ENCODE results near the gene NES. TPM values are rescaled to one million over a fixed set of nuclear protein-coding genes. Genes with fewer than 3 reads are reported as not detected.
"Not testable (repeated sequence)": the region's sequence is repeated elsewhere in the genome, so short reads cannot be mapped to it uniquely, and the experiment has no call there.

Gene NES
- total RNA-seq, 1 donor from 2014 or later = not detected

GRCh38 chr1:156640842-156641706, 36.1 kb downstream of the NES start:
- intact Hi-C loops (cut with micrococcal nuclease) = no loop called here
- H3K4me1 Mint-ChIP-seq (ENCODE audit: low read depth) = peaks cover 19% of the 10 kb centered on the region
- no peak overlapping the region for H3K4me3 Mint-ChIP-seq (ENCODE audit: low read depth)
- peaks cover 66% of the 10 kb centered on the region for H3K27me3 Mint-ChIP-seq (ENCODE audit: low read depth)
- H3K9me3 Mint-ChIP-seq = no peaks in the 10 kb centered on the region
- H3K36me3 Mint-ChIP-seq (ENCODE audit: low read depth) = no peaks in the 10 kb centered on the region
- no peak overlapping the region for H3K27ac Mint-ChIP-seq
- no peak for DNase-seq (ENCODE audit: low spot score)

DNA sequence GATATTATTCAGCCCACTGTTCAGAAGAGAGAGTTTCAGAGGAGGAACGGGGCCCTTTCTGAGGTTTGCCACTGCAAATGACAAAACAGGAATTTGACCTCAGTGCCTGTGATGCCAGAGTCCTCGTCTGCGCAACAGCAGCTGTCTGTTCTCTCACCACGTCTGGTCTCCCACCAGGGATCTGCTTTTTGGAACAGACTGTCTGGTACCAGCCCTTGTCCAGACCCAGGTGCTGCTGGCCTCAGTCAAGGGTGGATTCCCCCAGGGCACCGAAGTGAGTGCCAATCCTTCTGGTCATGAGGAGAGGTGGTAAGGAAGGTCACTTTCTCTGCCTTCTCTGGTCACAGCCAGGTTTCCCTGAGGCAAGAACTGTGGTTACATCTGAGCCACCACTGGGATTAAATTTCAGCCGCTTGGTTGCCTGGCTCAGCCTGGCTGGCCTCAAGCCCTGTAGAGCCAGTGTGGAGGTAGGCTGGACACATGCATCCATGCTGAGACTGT, 37.6 kb downstream of the NES start:
- H3K27ac Mint-ChIP-seq = no peak overlapping the region
- intact Hi-C loops (cut with micrococcal nuclease) = no loop called here

GRCh38 chr1:156638189-156638985, 38.8 kb downstream of the NES start:
- H3K4me1 Mint-ChIP-seq (ENCODE audit: low read depth) = peaks cover 11% of the 10 kb centered on the region
- intact Hi-C loops (cut with micrococcal nuclease) = no loop called here
- H3K9me3 Mint-ChIP-seq = no peaks in the 10 kb centered on the region
- H3K36me3 Mint-ChIP-seq (ENCODE audit: low read depth) = no peaks in the 10 kb centered on the region
- H3K27ac Mint-ChIP-seq = no peak overlapping the region
- H3K27me3 Mint-ChIP-seq (ENCODE audit: low read depth) = peaks cover 67% of the 10 kb centered on the region
- H3K4me3 Mint-ChIP-seq (ENCODE audit: low read depth) = no peak overlapping the region
- DNase-seq (ENCODE audit: low spot score) = no peak

More for the DNA sequence above, 37.6 kb downstream of the NES start:
- H3K27me3 Mint-ChIP-seq (ENCODE audit: low read depth) = peaks cover 61% of the 10 kb centered on the region
- no peak overlapping the region for H3K4me3 Mint-ChIP-seq (ENCODE audit: low read depth)
- no peaks in the 10 kb centered on the region for H3K36me3 Mint-ChIP-seq (ENCODE audit: low read depth)
- peaks cover 19% of the 10 kb centered on the region for H3K4me1 Mint-ChIP-seq (ENCODE audit: low read depth)
- no peaks in the 10 kb centered on the region for H3K9me3 Mint-ChIP-seq
- no peak for DNase-seq (ENCODE audit: low spot score)

DNA sequence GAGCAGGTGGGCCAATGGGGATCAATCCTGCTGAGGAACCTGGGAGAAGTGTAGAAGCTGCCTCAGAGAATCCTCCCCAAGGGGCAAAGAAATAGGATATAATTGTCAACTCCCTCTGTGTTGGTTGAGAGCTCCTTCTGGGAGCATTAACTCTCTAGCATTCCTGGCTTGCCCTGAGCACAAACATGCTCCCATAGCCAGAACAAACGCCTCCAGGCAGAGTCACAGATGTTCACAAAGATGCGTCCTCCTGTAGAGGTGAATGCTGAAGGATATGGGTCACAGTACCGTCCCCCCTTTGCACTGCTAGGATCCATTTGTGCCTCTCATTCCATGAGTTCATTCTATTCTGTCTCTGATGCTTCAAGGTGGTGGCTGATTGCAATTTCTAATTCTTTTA, 44.9 kb downstream of the NES start:
- Mint-ChIP-seq H3K9me3 (no peaks in the 10 kb centered on the region), H3K4me3 (ENCODE audit: low read depth) (no peak overlapping the region), H3K4me1 (ENCODE audit: low read depth) (no peaks in the 10 kb centered on the region), H3K36me3 (ENCODE audit: low read depth) (no peaks in the 10 kb centered on the region), H3K27ac (no peak overlapping the region), H3K27me3 (ENCODE audit: low read depth) (peaks cover 61% of the 10 kb centered on the region)
- intact Hi-C loops (cut with micrococcal nuclease) = no loop called here
- no peak for DNase-seq (ENCODE audit: low spot score)

- intact Hi-C loops (cut with micrococcal nuclease); H3K4me3 Mint-ChIP-seq (ENCODE audit: low read depth); H3K9me3 Mint-ChIP-seq; DNase-seq (ENCODE audit: low spot score); H3K4me1 Mint-ChIP-seq (ENCODE audit: low read depth); H3K36me3 Mint-ChIP-seq (ENCODE audit: low read depth); H3K27ac Mint-ChIP-seq: not testable (repeated sequence)
- H3K27me3 Mint-ChIP-seq (ENCODE audit: low read depth) = peaks cover 60% of the 10 kb centered on the region
Observed at GRCh38 chr1:156631152-156631551, 46.1 kb downstream of the NES start.

- Mint-ChIP-seq H3K27ac (no peak overlapping the region), H3K36me3 (ENCODE audit: low read depth) (no peaks in the 10 kb centered on the region), H3K4me1 (ENCODE audit: low read depth) (peaks cover 6% of the 10 kb centered on the region), H3K27me3 (ENCODE audit: low read depth) (peaks cover 62% of the 10 kb centered on the region), H3K9me3 (no peaks in the 10 kb centered on the region), H3K4me3 (ENCODE audit: low read depth) (no peak overlapping the region)
- intact Hi-C loops (cut with micrococcal nuclease) = no loop called here
- no peak for DNase-seq (ENCODE audit: low spot score)
Observed at GRCh38 chr1:156629823-156630449, 47.3 kb downstream of the NES start.

- no peak overlapping the region for H3K27ac Mint-ChIP-seq
- H3K36me3 Mint-ChIP-seq (ENCODE audit: low read depth) = no peaks in the 10 kb centered on the region
- no peak for DNase-seq (ENCODE audit: low spot score)
- H3K4me3 Mint-ChIP-seq (ENCODE audit: low read depth) = no peak overlapping the region
- H3K27me3 Mint-ChIP-seq (ENCODE audit: low read depth) = peaks cover 57% of the 10 kb centered on the region
- H3K9me3 Mint-ChIP-seq = no peaks in the 10 kb centered on the region
- intact Hi-C loops (cut with micrococcal nuclease) = loop anchor here (2.0 kb wide), 2 partner anchors 51 to 79 kb away; no protein-coding TSS in a partner anchor
- peaks cover 8% of the 10 kb centered on the region for H3K4me1 Mint-ChIP-seq (ENCODE audit: low read depth)
Observed at GRCh38 chr1:156627313-156627880, 49.8 kb downstream of the NES start.

DNA sequence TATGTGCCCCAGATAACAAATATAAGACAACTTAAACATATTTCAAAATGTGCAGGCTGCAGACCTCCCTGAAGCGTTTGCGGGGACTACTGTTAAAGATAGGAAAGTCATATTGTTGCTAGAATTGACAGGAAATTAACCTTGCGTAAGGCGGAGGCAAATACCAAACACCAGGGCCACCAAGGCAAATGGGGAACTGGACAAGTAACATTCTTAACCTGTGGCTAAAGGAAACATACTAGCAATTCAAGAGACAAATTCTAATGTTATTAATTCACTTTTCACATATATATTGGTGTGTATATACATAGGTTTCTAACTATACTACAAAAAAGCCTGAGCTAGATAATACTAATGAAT, 51.1 kb downstream of the NES start:
- H3K36me3 Mint-ChIP-seq (ENCODE audit: low read depth) = no peaks in the 10 kb centered on the region
- H3K27ac Mint-ChIP-seq = no peak overlapping the region
- H3K27me3 Mint-ChIP-seq (ENCODE audit: low read depth) = peaks cover 53% of the 10 kb centered on the region
- H3K4me3 Mint-ChIP-seq (ENCODE audit: low read depth) = no peak overlapping the region
- intact Hi-C loops (cut with micrococcal nuclease) = loop anchor here (1.0 to 2.0 kb wide), 3 partner anchors 31 to 81 kb away; no protein-coding TSS in a partner anchor
- DNase-seq (ENCODE audit: low spot score) = no peak
- H3K4me1 Mint-ChIP-seq (ENCODE audit: low read depth) = peaks cover 8% of the 10 kb centered on the region
- no peaks in the 10 kb centered on the region for H3K9me3 Mint-ChIP-seq

- no peaks in the 10 kb centered on the region for H3K9me3 Mint-ChIP-seq
- no peak overlapping the region for H3K27ac Mint-ChIP-seq
Observed at GRCh38 chr1:156625436-156626078, 51.6 kb downstream of the NES start.

GRCh38 chr1:156624814-156625435, 52.3 kb downstream of the NES start:
- no peak for DNase-seq (ENCODE audit: low spot score)
- Mint-ChIP-seq H3K27ac (no peak overlapping the region), H3K4me3 (ENCODE audit: low read depth) (peak overlapping the region; percentile 33), H3K4me1 (ENCODE audit: low read depth) (peaks cover 8% of the 10 kb centered on the region), H3K9me3 (no peaks in the 10 kb centered on the region), H3K36me3 (ENCODE audit: low read depth) (no peaks in the 10 kb centered on the region), H3K27me3 (ENCODE audit: low read depth) (peaks cover 54% of the 10 kb centered on the region)
- intact Hi-C loops (cut with micrococcal nuclease) = loop anchor here (2.0 to 5.0 kb wide), 2 partner anchors 190 to 238 kb away; no protein-coding TSS in a partner anchor

More at GRCh38 chr1:156625436-156626078, 51.6 kb downstream of the NES start:
- intact Hi-C loops (cut with micrococcal nuclease) = loop anchor here (1.0 to 2.0 kb wide), 4 partner anchors 32 to 191 kb away; no protein-coding TSS in a partner anchor
- peaks cover 51% of the 10 kb centered on the region for H3K27me3 Mint-ChIP-seq (ENCODE audit: low read depth)
- peak overlapping the region; percentile 7 for H3K4me3 Mint-ChIP-seq (ENCODE audit: low read depth)
- no peaks in the 10 kb centered on the region for H3K36me3 Mint-ChIP-seq (ENCODE audit: low read depth)
- peak; percentile 31 for DNase-seq (ENCODE audit: low spot score)
- peaks cover 8% of the 10 kb centered on the region for H3K4me1 Mint-ChIP-seq (ENCODE audit: low read depth)

DNA sequence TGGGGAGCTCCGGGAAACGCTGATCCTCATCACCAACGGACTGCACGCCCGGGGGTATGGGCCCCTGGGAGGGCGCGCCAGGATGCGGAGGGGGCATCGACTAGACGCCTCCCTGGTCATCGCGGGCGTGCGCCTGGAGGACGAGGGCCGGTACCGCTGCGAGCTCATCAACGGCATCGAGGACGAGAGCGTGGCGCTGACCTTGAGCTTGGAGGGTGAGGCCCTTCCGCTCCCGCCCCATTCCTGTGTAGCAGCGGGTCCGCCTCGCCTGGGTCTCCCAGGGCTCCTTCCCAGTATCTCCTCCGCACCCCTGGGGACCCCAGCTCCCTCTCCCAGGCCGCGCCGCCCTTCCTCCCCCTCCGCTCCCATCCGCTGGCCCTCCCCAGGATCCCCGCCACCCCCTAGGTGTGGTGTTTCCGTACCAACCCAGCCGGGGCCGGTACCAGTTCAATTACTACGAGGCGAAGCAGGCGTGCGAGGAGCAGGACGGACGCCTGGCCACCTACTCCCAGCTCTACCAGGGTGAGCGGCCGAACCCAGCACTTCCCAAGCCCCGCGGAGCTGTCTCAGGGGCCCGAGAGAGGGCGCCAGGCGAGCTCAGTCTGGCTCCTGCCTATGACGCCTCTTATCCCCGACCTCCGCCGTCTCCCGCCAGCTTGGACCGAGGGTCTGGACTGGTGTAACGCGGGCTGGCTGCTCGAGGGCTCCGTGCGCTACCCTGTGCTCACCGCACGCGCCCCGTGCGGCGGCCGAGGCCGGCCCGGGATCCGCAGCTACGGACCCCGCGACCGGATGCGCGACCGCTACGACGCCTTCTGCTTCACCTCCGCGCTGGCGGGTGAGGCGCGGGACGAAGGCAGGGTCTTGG, 53.0 kb downstream of the NES start:
- Mint-ChIP-seq H3K27me3 (ENCODE audit: low read depth) (peaks cover 59% of the 10 kb centered on the region), H3K27ac (no peak overlapping the region), H3K9me3 (no peaks in the 10 kb centered on the region), H3K4me3 (ENCODE audit: low read depth) (peak overlapping the region; percentile 33), H3K4me1 (ENCODE audit: low read depth) (peaks cover 8% of the 10 kb centered on the region), H3K36me3 (ENCODE audit: low read depth) (no peaks in the 10 kb centered on the region)
- no peak for DNase-seq (ENCODE audit: low spot score)
- intact Hi-C loops (cut with micrococcal nuclease) = loop anchor here (2.0 to 5.0 kb wide), 2 partner anchors 189 to 237 kb away; no protein-coding TSS in a partner anchor

Measured in activated T-helper 2 cell treated with anti-CD3 and anti-CD28 coated beads, Interferon-gamma antibody, Interleukin-2, Interleukin-4, amounts not matched to agents 10 μg/mL and 5 μg/mL and 100 μg/mL, durations not matched to agents 14 hours and 24 hours and 36 hours (primary cell).